COR-L47 (cell line): Measurements from ENCODE around the gene C19orf85.
"Not testable (repeated sequence)": the region's sequence is repeated elsewhere in the genome, so short reads cannot be mapped to it uniquely, and the experiment has no call there.

Experiments used
- DNase-seq: peaks from one replicate; lab custom pipeline; 2025; lab: John Stamatoyannopoulos, UW

The C19orf85 gene

GRCh38 chr19:55457683-55458457, 6.7 kb downstream of the C19orf85 start:
- DNase-seq, result no peak

- no peak for DNase-seq
These were observed 8.2 kb downstream of the C19orf85 start for GRCh38 chr19:55456347-55456746.

- DNase-seq, result no peak
These were observed 8.8 kb downstream of the C19orf85 start for GRCh38 chr19:55455576-55456235.

GRCh38 chr19:55454787-55455243, 9.7 kb downstream of the C19orf85 start:
- peak; percentile 31 for DNase-seq

GRCh38 chr19:55453511-55454260, 10.9 kb downstream of the C19orf85 start:
- no peak for DNase-seq

- peak; percentile 90 for DNase-seq
These were observed 11.7 kb downstream of the C19orf85 start for GRCh38 chr19:55452749-55453346.

GRCh38 chr19:55451965-55452748, 12.4 kb downstream of the C19orf85 start:
- DNase-seq, result peak; percentile 67

GRCh38 chr19:55451163-55451964, 13.2 kb downstream of the C19orf85 start:
- no peak for DNase-seq

GRCh38 chr19:55449469-55449868, 15.1 kb downstream of the C19orf85 start:
- DNase-seq, result no peak

GRCh38 chr19:55448175-55448490, 16.4 kb downstream of the C19orf85 start:
- DNase-seq, result not testable (repeated sequence)

- DNase-seq, result peak; percentile 79
These were observed 17.0 kb downstream of the C19orf85 start for GRCh38 chr19:55447421-55448174.

- DNase-seq, result no peak
These were observed 18.5 kb downstream of the C19orf85 start for GRCh38 chr19:55446060-55446459.

- DNase-seq, result no peak
These were observed 19.9 kb downstream of the C19orf85 start for GRCh38 chr19:55444646-55445045.

GRCh38 chr19:55443824-55444480, 20.6 kb downstream of the C19orf85 start:
- DNase-seq, result no peak

- DNase-seq, result peak; percentile 41
These were observed 21.3 kb downstream of the C19orf85 start, which contains the start of gene SHISA7 for GRCh38 chr19:55443045-55443823. Gene SHISA7, minus strand, starts transcription at chr19:55443300. Its CDS starts 437 bp downstream, at chr19:55442863.

GRCh38 chr19:55442372-55442961, 22.1 kb downstream of the C19orf85 start:
- peak; percentile 35 for DNase-seq

GRCh38 chr19:55441692-55442321, 22.7 kb downstream of the C19orf85 start:
- peak; percentile 58 for DNase-seq

GRCh38 chr19:55441319-55441691, 23.2 kb downstream of the C19orf85 start:
- DNase-seq, result no peak
